Measurements from ENCODE around the gene CNOT6L.

DNA sequence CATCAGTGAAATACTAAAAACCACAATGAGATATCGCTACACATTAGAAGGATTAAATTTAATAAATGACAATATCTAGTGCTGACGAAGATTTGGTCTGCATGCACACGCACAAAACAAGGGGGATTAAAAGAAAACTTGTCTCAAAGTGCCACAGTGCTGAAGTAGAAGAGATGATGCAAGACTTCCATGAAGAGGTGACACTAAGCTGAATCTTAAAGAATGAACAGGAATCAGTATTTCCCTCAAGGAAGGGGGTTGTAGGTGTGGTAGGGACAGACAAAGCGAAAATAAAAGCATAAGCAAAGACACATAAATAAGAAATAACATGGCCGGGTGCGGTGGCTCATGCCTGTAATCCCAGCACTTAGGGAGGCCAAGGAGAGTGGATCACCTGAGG lies 33.5 kb downstream of the CNOT6L start:
- no peak for TF ChIP-seq EZH2 (IDR thresholded peaks at IDR 0.05; ENCODE audit: insufficient read depth, poor library complexity, severe bottlenecking)
- TF ChIP-seq EZH2phosphoT487 (IDR thresholded peaks at IDR 0.05; ENCODE audit: insufficient read depth, low read depth): no peak

All from GM23248 (cell line).